ENCODE measurements around the gene AFDN.
A peak's percentile ranks its signal among the peaks of the same experiment; 100 is the strongest.

AFDN gene

DNA sequence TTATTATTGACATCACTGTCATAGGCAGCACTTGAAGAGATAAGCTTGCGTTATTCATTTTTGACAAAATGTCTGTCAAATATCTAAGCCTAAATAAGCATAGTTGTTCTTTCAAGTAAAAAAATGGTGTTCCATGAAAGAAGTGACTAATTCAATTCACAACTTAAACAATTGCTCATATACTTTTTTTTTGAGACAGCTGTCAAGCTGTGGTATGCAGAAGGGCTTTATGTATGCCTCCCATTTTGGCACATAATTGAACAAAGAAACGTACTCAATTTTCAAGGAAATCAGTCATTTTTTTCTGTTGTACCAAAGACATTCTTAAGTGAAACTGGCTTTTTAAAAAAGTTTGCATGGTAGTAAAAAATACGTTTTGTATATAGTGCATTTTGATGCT, 8.5 kb downstream of the AFDN start:
- DNase-seq (ENCODE audit: low read depth) = no peak
- H3K4me3 ChIP-seq (ENCODE audit: low read depth, low read length) = no peak overlapping the region
- TF ChIP-seq, protein P1, sequence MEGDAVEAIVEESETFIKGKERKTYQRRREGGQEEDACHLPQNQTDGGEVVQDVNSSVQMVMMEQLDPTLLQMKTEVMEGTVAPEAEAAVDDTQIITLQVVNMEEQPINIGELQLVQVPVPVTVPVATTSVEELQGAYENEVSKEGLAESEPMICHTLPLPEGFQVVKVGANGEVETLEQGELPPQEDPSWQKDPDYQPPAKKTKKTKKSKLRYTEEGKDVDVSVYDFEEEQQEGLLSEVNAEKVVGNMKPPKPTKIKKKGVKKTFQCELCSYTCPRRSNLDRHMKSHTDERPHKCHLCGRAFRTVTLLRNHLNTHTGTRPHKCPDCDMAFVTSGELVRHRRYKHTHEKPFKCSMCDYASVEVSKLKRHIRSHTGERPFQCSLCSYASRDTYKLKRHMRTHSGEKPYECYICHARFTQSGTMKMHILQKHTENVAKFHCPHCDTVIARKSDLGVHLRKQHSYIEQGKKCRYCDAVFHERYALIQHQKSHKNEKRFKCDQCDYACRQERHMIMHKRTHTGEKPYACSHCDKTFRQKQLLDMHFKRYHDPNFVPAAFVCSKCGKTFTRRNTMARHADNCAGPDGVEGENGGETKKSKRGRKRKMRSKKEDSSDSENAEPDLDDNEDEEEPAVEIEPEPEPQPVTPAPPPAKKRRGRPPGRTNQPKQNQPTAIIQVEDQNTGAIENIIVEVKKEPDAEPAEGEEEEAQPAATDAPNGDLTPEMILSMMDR (conservative IDR thresholded peaks at IDR 0.05; ENCODE audit: low read depth, low read length) = no peak

DNA sequence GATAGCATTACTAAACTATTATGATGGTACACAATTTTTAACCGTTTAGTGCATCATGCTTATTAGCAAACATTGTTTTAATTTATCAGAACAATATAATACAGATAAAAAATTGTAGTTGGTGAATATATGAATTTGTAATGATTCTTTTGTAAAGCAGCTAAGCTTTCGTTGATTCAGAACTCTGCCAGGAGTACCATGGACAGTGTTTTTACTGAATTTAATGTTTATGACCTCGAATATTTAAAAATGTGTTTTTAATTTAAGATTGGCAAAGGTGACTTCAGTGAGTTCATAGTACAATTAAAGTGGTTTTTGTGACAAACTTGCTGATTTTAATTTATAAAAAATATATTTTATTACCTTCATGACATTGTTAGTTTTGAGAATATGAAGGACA, 10.0 kb downstream of the AFDN start:
- no peak for DNase-seq (ENCODE audit: low read depth)
- TF ChIP-seq, protein P1 (conservative IDR thresholded peaks at IDR 0.05; ENCODE audit: low read depth, low read length) = no peak
- no peak overlapping the region for H3K4me3 ChIP-seq (ENCODE audit: low read depth, low read length)

DNA sequence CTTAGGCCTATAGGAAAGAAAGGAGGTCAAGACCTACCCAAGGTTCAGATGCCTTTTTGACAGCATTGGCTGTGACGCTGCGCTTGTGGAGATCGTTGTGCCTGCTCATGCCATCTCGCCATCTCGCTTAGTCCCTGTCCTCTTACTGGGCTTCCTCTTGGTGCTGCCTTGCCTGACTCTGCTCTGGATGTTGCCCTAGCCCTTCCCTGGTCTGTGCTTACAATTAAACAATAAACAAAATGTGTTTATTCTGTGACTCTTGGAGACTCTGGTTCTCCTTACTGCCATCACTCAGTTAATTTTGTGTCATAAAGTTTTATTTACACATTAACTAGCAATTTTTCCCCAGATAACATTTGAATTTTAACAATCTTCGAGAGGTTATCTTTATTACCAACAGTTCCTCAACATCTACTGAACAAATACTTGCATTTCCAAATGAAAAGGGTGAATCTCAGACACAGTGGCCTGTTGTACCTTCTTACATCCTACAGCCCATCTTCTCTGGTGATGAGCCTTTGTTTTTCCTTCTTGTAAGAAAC, 11.6 kb downstream of the AFDN start:
- no peak for DNase-seq (ENCODE audit: low read depth)
- no peak overlapping the region for H3K4me3 ChIP-seq (ENCODE audit: low read depth, low read length)
- TF ChIP-seq, protein P1 (conservative IDR thresholded peaks at IDR 0.05; ENCODE audit: low read depth, low read length) = no peak

DNA sequence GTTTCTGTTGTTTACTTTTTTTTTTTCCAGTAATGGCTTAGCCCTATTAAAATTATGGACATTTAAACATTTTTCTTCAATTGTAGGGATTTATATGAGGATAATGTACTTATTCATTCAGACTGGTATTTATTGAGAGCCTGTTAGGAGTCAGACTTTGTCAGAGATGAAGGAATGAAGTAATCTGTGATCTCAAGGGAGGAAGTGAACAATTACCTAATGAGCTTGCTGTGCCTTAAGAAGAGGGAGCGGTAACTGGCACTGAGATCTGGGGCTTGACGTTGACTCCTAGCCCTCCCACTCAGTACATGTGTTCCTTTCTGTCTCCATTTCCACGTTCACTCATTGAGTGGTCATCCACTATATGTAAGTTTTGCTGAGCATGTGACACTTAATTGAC, 12.6 kb downstream of the AFDN start:
- TF ChIP-seq, protein P1 (conservative IDR thresholded peaks at IDR 0.05; ENCODE audit: low read depth, low read length) = no peak
- DNase-seq (ENCODE audit: low read depth) = peak; percentile 43
- no peak overlapping the region for H3K4me3 ChIP-seq (ENCODE audit: low read depth, low read length)

DNA sequence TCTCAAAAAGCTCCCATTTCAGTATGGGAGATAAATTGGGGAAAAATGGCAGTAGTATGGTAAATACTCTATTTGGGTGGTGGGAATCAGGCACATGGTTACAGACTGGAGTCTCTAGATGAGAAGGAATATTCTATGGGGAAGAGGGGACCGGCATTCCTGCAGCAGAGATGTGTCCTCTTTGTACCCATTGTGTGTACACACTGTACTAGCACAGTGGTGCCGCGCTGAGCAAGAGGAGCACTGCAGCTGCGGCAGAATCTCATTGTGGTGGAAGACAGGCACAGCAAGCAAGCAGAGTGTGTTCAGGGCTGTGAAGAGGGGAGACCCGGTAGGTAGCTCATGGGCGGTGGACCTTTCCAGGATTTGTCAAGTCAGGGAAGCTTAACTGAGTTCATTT, 13.0 kb downstream of the AFDN start:
- TF ChIP-seq, protein P1 (conservative IDR thresholded peaks at IDR 0.05; ENCODE audit: low read depth, low read length) = no peak
- no peak for DNase-seq (ENCODE audit: low read depth)
- H3K4me3 ChIP-seq (ENCODE audit: low read depth, low read length) = no peak overlapping the region

DNA sequence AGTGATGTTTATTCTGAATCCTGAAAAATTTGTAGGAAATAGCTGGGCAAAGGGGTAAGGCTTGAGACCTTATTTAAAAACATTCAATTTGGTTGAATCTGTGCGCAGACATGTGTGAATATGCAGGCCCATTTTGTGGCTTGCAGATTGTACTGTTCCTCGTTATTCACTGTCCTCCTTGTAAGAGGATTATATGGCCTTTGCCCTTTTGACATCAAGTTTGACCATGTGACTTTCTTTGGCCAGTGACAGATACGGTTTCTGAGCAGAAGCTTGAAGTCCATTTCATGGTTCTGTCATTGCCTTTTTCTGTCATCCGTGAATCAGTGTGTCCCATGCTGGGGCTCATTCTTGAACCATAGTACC, 13.4 kb downstream of the AFDN start:
- no peak for DNase-seq (ENCODE audit: low read depth)
- no peak overlapping the region for H3K4me3 ChIP-seq (ENCODE audit: low read depth, low read length)
- TF ChIP-seq, protein P1 (conservative IDR thresholded peaks at IDR 0.05; ENCODE audit: low read depth, low read length) = no peak

DNA sequence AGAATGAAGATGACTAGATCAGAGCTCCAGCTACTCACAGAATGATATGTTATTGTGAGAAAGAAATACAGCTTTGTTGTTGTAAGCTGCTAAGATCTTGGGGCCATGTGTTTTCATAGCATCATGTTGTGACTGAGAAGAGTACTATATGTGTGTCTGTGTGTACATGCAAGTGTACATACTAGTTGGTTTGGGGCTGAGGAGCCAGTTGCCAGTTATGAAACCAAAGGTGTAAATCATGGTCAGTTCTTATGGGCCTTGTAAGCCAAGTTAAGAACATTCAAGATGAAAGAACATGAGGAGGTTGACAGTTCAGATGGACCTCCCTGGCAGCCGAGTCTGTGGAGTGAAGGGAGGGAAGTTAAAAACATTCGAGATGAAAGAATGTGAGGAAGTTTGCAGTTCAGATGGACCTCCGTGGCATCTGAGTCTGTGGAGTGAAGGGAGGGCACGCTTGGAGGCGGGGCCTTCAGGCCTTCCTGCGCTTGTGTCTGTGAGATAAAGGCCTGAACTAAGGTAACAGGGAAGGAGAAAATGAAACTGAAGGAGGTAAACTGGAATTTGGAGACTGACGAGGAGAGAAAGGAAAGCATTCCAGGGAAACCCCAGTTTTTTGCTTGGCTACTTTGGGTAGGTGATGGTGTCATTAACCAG, 13.9 kb downstream of the AFDN start:
- no peak overlapping the region for H3K4me3 ChIP-seq (ENCODE audit: low read depth, low read length)
- TF ChIP-seq, protein P1 (conservative IDR thresholded peaks at IDR 0.05; ENCODE audit: low read depth, low read length) = no peak
- DNase-seq (ENCODE audit: low read depth) = no peak

Measured in choroid plexus epithelial cell (primary cell).